ENCODE measurements around the gene SATB2.

DNA sequence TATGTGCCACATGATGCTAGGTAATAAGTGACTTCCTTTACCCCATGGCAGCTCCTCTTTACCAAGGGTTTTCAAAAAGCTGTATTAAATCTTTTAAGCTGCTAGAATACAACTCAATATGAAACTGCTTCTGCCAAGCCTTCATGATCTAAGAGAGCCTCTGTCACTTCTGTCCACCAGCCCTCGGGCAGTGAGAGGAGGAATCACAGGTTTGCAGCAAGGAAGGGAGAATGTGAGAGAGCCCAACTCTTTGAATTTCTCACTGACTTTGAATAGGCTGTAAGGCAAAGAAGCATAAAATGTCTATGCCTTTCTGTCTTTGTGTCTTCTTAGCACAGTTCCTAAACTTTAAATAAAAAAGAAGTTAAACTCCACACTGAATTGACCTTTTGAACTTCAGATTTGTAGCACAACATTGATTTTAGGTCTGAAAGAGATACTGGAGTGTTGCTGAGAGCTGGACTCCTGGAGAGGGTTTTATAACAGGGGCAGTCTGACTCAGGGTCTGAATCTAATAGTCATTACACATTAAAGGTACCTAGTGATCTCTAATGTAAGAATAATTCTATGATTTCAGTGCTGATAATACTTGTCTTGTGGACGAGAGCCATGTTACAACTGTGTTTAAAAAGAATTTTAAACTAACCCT lies 48.1 kb upstream of the SATB2 start:
- TF ChIP-seq POLR2AphosphoS5 (IDR thresholded peaks at IDR 0.05; ENCODE audit: low read depth) (no peak), REST (IDR thresholded peaks at IDR 0.05; ENCODE audit: unreplicated experiment) (no peak)
